Naive thymus-derived CD4-positive, alpha-beta T cell (primary cell): ENCODE data around the gene DYSF. TPM values are rescaled to one million over a fixed set of nuclear protein-coding genes. Genes with fewer than 3 reads are reported as not detected.
"Not testable (repeated sequence)": the region's sequence is repeated elsewhere in the genome, so short reads cannot be mapped to it uniquely, and the experiment has no call there.

ENCODE experiments used
- ATAC-seq: fragments of 150-1000 bp; cut with Tn5 transposase; 2 replicates; pipeline ENCODE4 v1.10.0; 2021; ENCODE audit warnings: mild to moderate bottlenecking, moderate library complexity
- CTCF ChIA-PET: fragments of 350-600 bp; sonication (Branson Sonifier 250); formaldehyde crosslinking; loops from one replicate; lab custom pipeline; 2021; ENCODE audit warnings: antibody characterized with exemption; lab: Charles Lee
- POLR2A ChIA-PET: fragments of 350-600 bp; sonication (Branson Sonifier 250); formaldehyde crosslinking; loops from one replicate; lab custom pipeline; 2021; ENCODE audit warnings: antibody characterized with exemption, inconsistent platforms; lab: Charles Lee
- DNase-seq, 9 donors: peaks; one replicate each; pipeline versions ENCODE4 v3.0.0 to v3.0.0-alpha.2; 2020 to 2022; ENCODE audit warnings: mixed read lengths in 1 of 9
- H3K27ac ChIP-seq: one replicate; pipeline ENCODE4 v1.7.0; 2013; ENCODE audit warnings: mild to moderate bottlenecking, low read depth, low read length, moderate library complexity
- H3K27me3 ChIP-seq, 2 donors: one replicate each; pipeline ENCODE4 v1.7.0; 2013; ENCODE audit warnings: low read length in 2 of 2, mild to moderate bottlenecking in 2 of 2, moderate library complexity in 2 of 2; ENCODE audit not compliant: control insufficient read depth in 2 of 2, insufficient read depth in 2 of 2
- H3K36me3 ChIP-seq, 3 experiments: 1 replicate in 2 of 3; 2 replicates in 1 of 3; pipeline ENCODE4 v1.7.0; 2013; ENCODE audit warnings: low read length in 3 of 3, mild to moderate bottlenecking in 3 of 3, moderate library complexity in 1 of 3; ENCODE audit not compliant: insufficient read depth in 3 of 3, control insufficient read depth in 2 of 3
- H3K4me1 ChIP-seq, 2 donors: one replicate each; pipeline ENCODE4 v1.7.0; 2013; ENCODE audit warnings: low read length in 2 of 2, mild to moderate bottlenecking in 2 of 2, moderate library complexity in 1 of 2; ENCODE audit not compliant: control insufficient read depth in 2 of 2, insufficient read depth in 2 of 2
- H3K4me3 ChIP-seq: 2 replicates; pipeline ENCODE4 v1.7.0; 2013; ENCODE audit warnings: mild to moderate bottlenecking, low read length
- H3K9me3 ChIP-seq, 3 experiments: 1 replicate in 2 of 3; 2 replicates in 1 of 3; pipeline ENCODE4 v1.7.0; 2013; ENCODE audit warnings: low read length in 3 of 3; ENCODE audit not compliant: control insufficient read depth in 2 of 3
- H3K27ac Mint-ChIP-seq, 9 donors: one replicate each; pipeline ENCODE4 v1.8.0; 2020 to 2022; ENCODE audit warnings: mixed read lengths in 9 of 9, mild to moderate bottlenecking in 8 of 9, moderate library complexity in 5 of 9, inconsistent platforms in 2 of 9
- H3K27me3 Mint-ChIP-seq, 5 donors: one replicate each; pipeline ENCODE4 v1.8.0; 2021 to 2022; ENCODE audit warnings: mixed read lengths in 5 of 5, mild to moderate bottlenecking in 1 of 5
- H3K36me3 Mint-ChIP-seq, 5 donors: one replicate each; pipeline ENCODE4 v1.8.0; 2020 to 2022; ENCODE audit warnings: mixed read lengths in 5 of 5, mild to moderate bottlenecking in 3 of 5, inconsistent platforms in 1 of 5
- H3K4me1 Mint-ChIP-seq, 7 donors: one replicate each; pipeline ENCODE4 v1.8.0; 2020 to 2022; ENCODE audit warnings: mixed read lengths in 7 of 7, mild to moderate bottlenecking in 3 of 7, inconsistent platforms in 1 of 7
- H3K4me3 Mint-ChIP-seq, 10 donors: one replicate each; pipeline ENCODE4 v1.8.0; 2020 to 2022; ENCODE audit warnings: mild to moderate bottlenecking in 10 of 10, mixed read lengths in 10 of 10, moderate library complexity in 6 of 10, inconsistent platforms in 2 of 10
- H3K9me3 Mint-ChIP-seq, 11 donors: one replicate each; pipeline ENCODE4 v1.8.0; 2020 to 2022; ENCODE audit warnings: mixed read lengths in 11 of 11, mild to moderate bottlenecking in 4 of 11, inconsistent platforms in 1 of 11, moderate library complexity in 1 of 11
- intact Hi-C, 2 donors: fragments of 100-400 bp; cut with micrococcal nuclease; formaldehyde crosslinking; loops; one replicate each; pipeline ENCODE4 v1.15.1; 2023
- polyA plus RNA-seq, 2 donors: library from polyadenylated mRNA; unstranded; fragments of 300-500 nt; fragmentation: Illumina TruSeq; gene quantifications; one replicate each; pipeline ENCODE4 v1.2.3, GENCODE V29; 2021
- total RNA-seq, 6 experiments: library from RNA in 5 of 6; stranded (reverse) in 5 of 6; gene quantifications; 1 replicate in 5 of 6; 2 replicates in 1 of 6; pipeline ENCODE4 v1.2.3 and lab custom pipeline; 2021 to 2026

Gene DYSF
- total and polyA plus RNA-seq, 7 experiments from 2014 or later: 0.14 to 28.2 (median 0.32) TPM; not detected in 2

DNA sequence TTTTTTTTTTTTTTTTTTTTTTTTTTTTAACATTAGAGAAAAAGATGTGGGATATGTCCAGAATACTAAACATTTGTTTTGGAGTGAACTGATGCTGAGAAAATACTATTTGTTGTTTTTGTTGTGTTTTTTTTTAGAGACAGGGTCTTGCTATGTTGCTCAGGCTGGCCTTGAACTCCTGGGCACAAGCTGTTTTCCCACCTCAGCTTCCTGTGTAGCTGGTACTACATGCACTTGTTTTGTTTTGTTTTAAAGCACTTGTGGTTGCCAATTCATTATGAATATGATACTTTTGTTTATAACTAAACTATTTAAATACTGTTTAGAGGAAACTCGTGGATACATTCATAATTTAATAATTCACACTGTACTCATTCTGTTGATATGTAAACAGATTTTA is 33.4 kb upstream of the DYSF start:
- Histone ChIP-seq H3K4me3 (no peak overlapping the region), H3K36me3 (peaks cover under 1 to 13% (median 3%) of the 10 kb centered on the region in 3 experiments), H3K27me3 (no peaks in the 10 kb centered on the region), H3K27ac (no peak overlapping the region), H3K4me1 (peaks cover 0 to 6% of the 10 kb centered on the region in 2 donors), H3K9me3 (no peaks in the 10 kb centered on the region)
- no peak overlapping the region for H3K4me3 Mint-ChIP-seq
- DNase-seq: no peak
- CTCF ChIA-PET: interaction anchor here (0.6 to 1.4 kb wide), 2 partner anchors 88 to 159 kb away, joined by 3 to 4 read pairs; partner anchors contain the start of gene ZNF638
- no peaks in the 10 kb centered on the region for H3K27me3 Mint-ChIP-seq
- peaks cover 4 to 38% (median 17%) of the 10 kb centered on the region in 7 donors for H3K4me1 Mint-ChIP-seq
- H3K9me3 Mint-ChIP-seq: no peaks in the 10 kb centered on the region
- no peak for ATAC-seq
- POLR2A ChIA-PET: interaction anchor here (0.6 to 1.0 kb wide), 3 partner anchors 10 to 33 kb away, joined by 3 to 4 read pairs (median 3); no protein-coding TSS in a partner anchor
- intact Hi-C loops: loop anchor here in 1 of 2 donors (5.0 kb wide), 2 partner anchors 88 to 193 kb away; partner anchors contain the start of genes PAIP2B and ZNF638
- H3K27ac Mint-ChIP-seq: no peak overlapping the region
- H3K36me3 Mint-ChIP-seq: peaks cover 9 to 30% (median 13%) of the 10 kb centered on the region in 5 donors

- CTCF ChIA-PET: no interaction called here
- peaks cover 3 to 29% (median 16%) of the 10 kb centered on the region in 3 experiments for H3K36me3 ChIP-seq
These were observed 30.6 kb upstream of the DYSF start for GRCh38 chr2:71422786-71423185.

DNA sequence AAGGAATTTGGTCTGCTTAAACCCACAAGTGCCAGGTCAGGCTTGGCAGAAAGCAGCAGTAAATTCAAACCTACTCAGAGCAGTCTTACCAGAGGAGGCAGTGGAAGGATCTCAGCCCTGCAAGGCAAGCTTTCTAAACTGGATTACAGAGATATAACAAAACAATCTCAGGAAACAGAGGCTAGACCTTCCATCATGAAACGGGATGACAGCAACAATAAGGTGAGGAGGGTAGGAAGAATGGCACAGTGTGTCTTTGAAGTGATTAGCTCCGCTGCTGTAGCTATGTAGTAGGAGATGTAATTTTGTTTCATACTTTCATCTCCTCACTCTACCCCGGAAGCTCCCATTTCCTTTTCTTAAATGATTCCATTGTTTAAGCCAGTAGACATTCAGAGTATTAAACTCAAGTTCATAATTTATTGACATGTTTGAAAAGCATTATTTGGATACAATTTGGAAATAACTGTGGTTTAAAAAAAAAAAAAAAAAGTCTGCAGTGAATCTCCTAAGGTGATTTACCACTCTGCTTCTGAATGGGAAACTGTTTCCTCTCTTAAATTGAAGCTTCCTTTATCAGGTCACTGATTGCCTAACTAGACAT is 29.4 kb upstream of the DYSF start:
- H3K27me3 ChIP-seq: no peaks in the 10 kb centered on the region
- CTCF ChIA-PET: no interaction called here
- Mint-ChIP-seq H3K27ac (peak overlapping the region in 2 of 9 donors; percentile 5 to 18), H3K4me3 (no peak overlapping the region), H3K36me3 (peaks cover 17 to 47% (median 32%) of the 10 kb centered on the region in 5 donors), H3K4me1 (peaks cover 4 to 29% (median 20%) of the 10 kb centered on the region in 7 donors), H3K27me3 (no peaks in the 10 kb centered on the region), H3K9me3 (no peaks in the 10 kb centered on the region)
- peaks cover 7 to 32% (median 16%) of the 10 kb centered on the region in 3 experiments for H3K36me3 ChIP-seq
- no peaks in the 10 kb centered on the region for H3K9me3 ChIP-seq
- H3K4me1 ChIP-seq: no peaks in the 10 kb centered on the region
- no peak overlapping the region for H3K4me3 ChIP-seq
- POLR2A ChIA-PET: interaction anchor here (0.7 kb wide), 1 partner anchor 16 kb away, joined by 6 read pairs; no protein-coding TSS in a partner anchor
- H3K27ac ChIP-seq: no peak overlapping the region
- DNase-seq: no peak
- intact Hi-C loops: loop anchor here in 1 of 2 donors (1.0 to 5.0 kb wide), 3 partner anchors 19 to 197 kb away; partner anchors contain the start of genes PAIP2B and ZNF638
- ATAC-seq: no peak

More at GRCh38 chr2:71422786-71423185, 30.6 kb upstream of the DYSF start:
- H3K36me3 Mint-ChIP-seq: peaks cover 17 to 44% (median 25%) of the 10 kb centered on the region in 5 donors
- intact Hi-C loops: loop anchor here in 1 of 2 donors (1.0 to 5.0 kb wide), 3 partner anchors 17 to 195 kb away; partner anchors contain the start of genes PAIP2B and ZNF638
- peaks cover 0 to 2% of the 10 kb centered on the region in 2 donors for H3K4me1 ChIP-seq
- POLR2A ChIA-PET: interaction anchor here (0.7 kb wide), 1 partner anchor 17 kb away, joined by 4 read pairs; no protein-coding TSS in a partner anchor
- H3K4me3 Mint-ChIP-seq: no peak overlapping the region
- peaks cover 4 to 33% (median 20%) of the 10 kb centered on the region in 7 donors for H3K4me1 Mint-ChIP-seq
- no peak for ATAC-seq
- no peak for DNase-seq
- no peaks in the 10 kb centered on the region for H3K9me3 Mint-ChIP-seq
- H3K4me3 ChIP-seq: no peak overlapping the region
- no peaks in the 10 kb centered on the region for H3K27me3 Mint-ChIP-seq
- H3K27ac ChIP-seq: no peak overlapping the region
- no peaks in the 10 kb centered on the region for H3K27me3 ChIP-seq
- no peaks in the 10 kb centered on the region for H3K9me3 ChIP-seq
- peak overlapping the region in 4 of 9 donors; percentile 9 to 30 (median 14) for H3K27ac Mint-ChIP-seq

- H3K36me3 Mint-ChIP-seq: peaks cover 20 to 63% (median 49%) of the 10 kb centered on the region in 5 donors
- Histone ChIP-seq H3K27me3 (no peaks in the 10 kb centered on the region), H3K4me1 (no peaks in the 10 kb centered on the region), H3K36me3 (peaks cover 15 to 45% (median 19%) of the 10 kb centered on the region in 3 experiments), H3K4me3 (no peak overlapping the region), H3K9me3 (no peaks in the 10 kb centered on the region), H3K27ac (no peak overlapping the region)
- H3K27me3 Mint-ChIP-seq: no peaks in the 10 kb centered on the region
- H3K4me3 Mint-ChIP-seq: no peak overlapping the region
- no peaks in the 10 kb centered on the region for H3K9me3 Mint-ChIP-seq
- peak overlapping the region in 3 of 9 donors; percentile 20 to 63 (median 22) for H3K27ac Mint-ChIP-seq
- DNase-seq: no peak
- POLR2A ChIA-PET: interaction anchor here (0.6 to 1.0 kb wide), 2 partner anchors 92 to 651 kb away, joined by 3 to 4 read pairs; no protein-coding TSS in a partner anchor
- ATAC-seq: no peak
- intact Hi-C loops: no loop called here
- peaks cover 2 to 23% (median 15%) of the 10 kb centered on the region in 7 donors for H3K4me1 Mint-ChIP-seq
- CTCF ChIA-PET: no interaction called here
These were observed 26.6 kb upstream of the DYSF start for GRCh38 chr2:71426721-71427120.

GRCh38 chr2:71428472-71429383 is 24.6 kb upstream of the DYSF start:
- DNase-seq: no peak
- no peaks in the 10 kb centered on the region for H3K9me3 Mint-ChIP-seq
- H3K4me3 Mint-ChIP-seq: no peak overlapping the region
- CTCF ChIA-PET: no interaction called here
- no peak overlapping the region for H3K27ac ChIP-seq
- H3K9me3 ChIP-seq: no peaks in the 10 kb centered on the region
- H3K27me3 ChIP-seq: no peaks in the 10 kb centered on the region
- H3K36me3 ChIP-seq: peaks cover 13 to 59% (median 25%) of the 10 kb centered on the region in 3 experiments
- H3K36me3 Mint-ChIP-seq: peaks cover 14 to 66% (median 44%) of the 10 kb centered on the region in 5 donors
- H3K4me1 Mint-ChIP-seq: peaks cover 1 to 11% (median 3%) of the 10 kb centered on the region in 7 donors
- no peaks in the 10 kb centered on the region for H3K27me3 Mint-ChIP-seq
- ATAC-seq: no peak
- H3K27ac Mint-ChIP-seq: peak overlapping the region in 1 of 9 donors; percentile 1
- intact Hi-C loops: no loop called here
- POLR2A ChIA-PET: no interaction called here
- no peak overlapping the region for H3K4me3 ChIP-seq
- H3K4me1 ChIP-seq: no peaks in the 10 kb centered on the region

- H3K4me3 ChIP-seq, DNase-seq, ATAC-seq, H3K9me3 ChIP-seq, H3K27me3 Mint-ChIP-seq, H3K36me3 ChIP-seq, H3K27ac Mint-ChIP-seq, intact Hi-C loops, POLR2A ChIA-PET, H3K27me3 ChIP-seq, CTCF ChIA-PET, H3K27ac ChIP-seq, H3K4me3 Mint-ChIP-seq, H3K9me3 Mint-ChIP-seq: not testable (repeated sequence)
- peaks cover 0 to 11% of the 10 kb centered on the region in 2 donors for H3K4me1 ChIP-seq
- peaks cover 0 to 16% (median 8%) of the 10 kb centered on the region in 5 donors for H3K36me3 Mint-ChIP-seq
- H3K4me1 Mint-ChIP-seq: peaks cover 0 to 16% (median 0%) of the 10 kb centered on the region in 7 donors
These were observed 8.2 kb upstream of the DYSF start for GRCh38 chr2:71445142-71445541.
